Measurements from ENCODE around the gene RNF103. TPM values are rescaled to one million over a fixed set of nuclear protein-coding genes. Genes with fewer than 3 reads are reported as not detected.

The RNF103 gene
- total and polyA plus RNA-seq, 2 of the 8 experiments (the other 6 are each of a cell fraction or from before 2014, with no cell fraction given): 3.3 to 7.4 TPM

DNA sequence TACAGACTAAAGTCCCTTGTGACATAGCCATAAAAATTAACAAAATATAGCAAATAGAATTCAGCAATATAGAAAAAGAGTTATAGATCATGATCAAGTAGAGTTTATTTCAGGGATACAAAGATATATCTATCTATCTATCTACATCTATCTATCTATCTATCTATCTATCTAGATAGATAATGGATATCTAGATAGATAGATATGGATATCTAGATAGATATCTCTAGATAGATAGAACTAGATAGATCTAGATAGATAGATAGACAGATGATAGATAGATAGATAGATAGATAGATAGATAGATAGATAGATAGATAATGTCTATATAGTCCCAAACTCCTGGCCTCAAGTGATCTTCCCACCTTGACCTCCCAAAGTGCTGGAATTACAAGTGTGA lies 43.1 kb downstream of the RNF103 start:
- Histone ChIP-seq H2BK20ac (ENCODE audit: low read length) (no peak overlapping the region), H3K4me1 (replicated peaks in 1 of 4; ENCODE audit: control insufficient read depth in 3 of 4, insufficient read depth in 4 of 4, low read length in 3 of 4) (no peaks in the 10 kb centered on the region), H3K9ac (replicated peaks in 1 of 4; ENCODE audit: extremely low read depth in 1 of 4, low read depth in 3 of 4, low read length in 3 of 4) (no peak overlapping the region), H4K5ac (ENCODE audit: insufficient read length, low read depth, low read length) (no peak overlapping the region), H3K23me2 (ENCODE audit: low read depth, low read length) (no peaks in the 10 kb centered on the region; the same call in 1 of the 2 replicates), H2BK15ac (ENCODE audit: low read length) (no peak overlapping the region), H3K27ac (ENCODE audit: low read depth, low read length) (no peak overlapping the region), H3K79me2 (ENCODE audit: control insufficient read depth in 1 of 2, insufficient read depth in 2 of 2, low read length in 2 of 2) (no peaks in the 10 kb centered on the region), H3K27me3 (replicated peaks in 1 of 4; ENCODE audit: control insufficient read depth in 3 of 4, extremely low read depth in 1 of 4, insufficient read depth in 3 of 4, low read length in 3 of 4) (peaks cover 0 to 2% (median 0%) of the 10 kb centered on the region in 4 experiments; a peak in 1 of 7 replicates), H4K20me1 (replicated peaks in 1 of 2; ENCODE audit: control insufficient read depth in 1 of 2, insufficient read depth in 2 of 2, low read length in 2 of 2) (no peaks in the 10 kb centered on the region), H3K9me3 (ENCODE audit: insufficient read depth in 2 of 2, low read depth in 1 of 2, low read length in 1 of 2) (no peaks in the 10 kb centered on the region), H3K36me3 (ENCODE audit: control insufficient read depth in 2 of 4, insufficient read depth in 4 of 4, low read length in 3 of 4) (no peaks in the 10 kb centered on the region), H2BK12ac (ENCODE audit: low read depth, low read length) (no peak overlapping the region), H3K23ac (ENCODE audit: insufficient read length) (no peak overlapping the region), H3K18ac (ENCODE audit: extremely low read depth, low read length) (no peak overlapping the region), H3K79me1 (ENCODE audit: low read depth, low read length) (no peaks in the 10 kb centered on the region), H2AFZ (ENCODE audit: low read length) (no peak overlapping the region), H2AK5ac (ENCODE audit: low read depth, low read length) (no peak overlapping the region), H2BK5ac (ENCODE audit: low read depth, low read length) (no peak overlapping the region), H4K91ac (replicated peaks; ENCODE audit: insufficient read length, low read length) (no peak overlapping the region), H3K4me3 (ENCODE audit: extremely low read depth in 1 of 4, insufficient read depth in 2 of 4, low read depth in 3 of 4, low read length in 4 of 4) (no peak overlapping the region), H3K4me2 (ENCODE audit: insufficient read depth in 1 of 2, low read depth in 2 of 2, low read length in 2 of 2) (no peak overlapping the region), H3K56ac (replicated peaks; ENCODE audit: insufficient read length, low read depth, low read length) (no peak overlapping the region), H2BK120ac (replicated peaks; ENCODE audit: low read depth, low read length) (no peak overlapping the region), H4K8ac (ENCODE audit: extremely low read depth, insufficient read depth, low read length) (no peak overlapping the region), H3K14ac (ENCODE audit: insufficient read length) (no peak overlapping the region), H3K4ac (replicated peaks; ENCODE audit: insufficient read length, low read depth, low read length) (no peak overlapping the region)
- POLR2A ChIA-PET (ENCODE audit: partially characterized antibody): no interaction called here
- TF ChIP-seq CTBP2 (IDR thresholded peaks at IDR 0.05; ENCODE audit: borderline replicate concordance, insufficient read depth, insufficient read length, low read length): no peak
- no peak for TF ChIP-seq RBBP5 (IDR thresholded peaks at IDR 0.05; ENCODE audit: borderline replicate concordance, low read depth, low read length)
- TF ChIP-seq PHF8 (conservative IDR thresholded peaks at IDR 0.05; ENCODE audit: low read depth, low read length): no peak
- TF ChIP-seq EP300 (IDR thresholded peaks at IDR 0.05; ENCODE audit: borderline replicate concordance in 1 of 2, low read depth in 2 of 2, low read length in 2 of 2): no peak
- no peak for TF ChIP-seq CREB1 (IDR thresholded peaks at IDR 0.05)
- TF ChIP-seq JUN (IDR thresholded peaks at IDR 0.05; ENCODE audit: low read depth, low read length): no peak
- no peak for TF ChIP-seq RFX5 (IDR thresholded peaks at IDR 0.05; ENCODE audit: borderline replicate concordance, low read depth, low read length)
- no peak for TF ChIP-seq TEAD4 (IDR thresholded peaks at IDR 0.05; ENCODE audit: low read depth, low read length)
- no peak for TF ChIP-seq ASH2L (IDR thresholded peaks at IDR 0.05; ENCODE audit: low read length)
- TF ChIP-seq, protein P1, sequence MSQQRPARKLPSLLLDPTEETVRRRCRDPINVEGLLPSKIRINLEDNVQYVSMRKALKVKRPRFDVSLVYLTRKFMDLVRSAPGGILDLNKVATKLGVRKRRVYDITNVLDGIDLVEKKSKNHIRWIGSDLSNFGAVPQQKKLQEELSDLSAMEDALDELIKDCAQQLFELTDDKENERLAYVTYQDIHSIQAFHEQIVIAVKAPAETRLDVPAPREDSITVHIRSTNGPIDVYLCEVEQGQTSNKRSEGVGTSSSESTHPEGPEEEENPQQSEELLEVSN (IDR thresholded peaks at IDR 0.05): no peak
- TF ChIP-seq CBX8 (IDR thresholded peaks at IDR 0.05; ENCODE audit: borderline replicate concordance, low read depth, low read length): no peak
- TF ChIP-seq POLR2A (IDR thresholded peaks at IDR 0.05; ENCODE audit: control extremely low read depth in 1 of 2, low read depth in 2 of 2, low read length in 2 of 2): no peak
- no peak for TF ChIP-seq SP4 (IDR thresholded peaks at IDR 0.05; ENCODE audit: low read length)
- no peak for TF ChIP-seq SAP30 (IDR thresholded peaks at IDR 0.05; ENCODE audit: insufficient read depth, insufficient replicate concordance, low read length)
- TF ChIP-seq BACH1 (IDR thresholded peaks at IDR 0.05; ENCODE audit: low read length): no peak
- DNase-seq (ENCODE audit: low read depth in 1 of 2, low spot score in 2 of 2) (no peak), FAIRE-seq (no peak)
- CTCF ChIA-PET (ENCODE audit: partially characterized antibody): no interaction called here

All from H1 (cell line).